ENCODE data around the gene SCN1A. TPM values are rescaled to one million over a fixed set of nuclear protein-coding genes. Genes with fewer than 3 reads are reported as not detected.
A peak's percentile ranks its signal among the peaks of the same experiment; 100 is the strongest.

SCN1A gene
- total and polyA plus RNA-seq, 2 of the 13 experiments (the other 11 are each of a cell fraction or from before 2014, with no cell fraction given), result 19.9 to 39.4 TPM

- TF ChIP-seq ARID5B (CRISPR knock-in tag; IDR thresholded peaks at IDR 0.05) (peak; percentile 57; the same call in 1 of the 2 replicates), SAP130 (CRISPR knock-in tag; IDR thresholded peaks at IDR 0.05; ENCODE audit: low read depth) (0 out of 2 replicates have a peak, but pooled peaks have one; percentile 10), MBD4 (IDR thresholded peaks at IDR 0.05; ENCODE audit: borderline replicate concordance, low read length) (0 out of 2 replicates have a peak, but pooled peaks have one; percentile 54), KDM6A (CRISPR knock-in tag; IDR thresholded peaks at IDR 0.05; ENCODE audit: low read depth) (peak; percentile 57; the same call in 1 of the 2 replicates), ZNF3 (CRISPR knock-in tag; IDR thresholded peaks at IDR 0.05) (peak; percentile 91), HNF4A (CRISPR knock-in tag; IDR thresholded peaks at IDR 0.05) (peak; percentile 73), ARID2 (CRISPR knock-in tag; IDR thresholded peaks at IDR 0.05; ENCODE audit: borderline replicate concordance) (no peak), FOXA3 (CRISPR knock-in tag; IDR thresholded peaks at IDR 0.05) (peak; percentile 39; the same call in 1 of the 2 replicates), TCF7 (IDR thresholded peaks at IDR 0.05; ENCODE audit: low read depth) (peak; percentile 27; the same call in 1 of the 2 replicates), NFE2L2 (IDR thresholded peaks at IDR 0.05; ENCODE audit: low read length) (no peak), ZNF350 (CRISPR knock-in tag; IDR thresholded peaks at IDR 0.05; ENCODE audit: borderline replicate concordance, low read depth) (no peak), MTA3 (CRISPR knock-in tag; IDR thresholded peaks at IDR 0.05) (no peak), ONECUT2 (CRISPR knock-in tag; IDR thresholded peaks at IDR 0.05) (peak; percentile 68; the same call in 1 of the 2 replicates), CCAR2 (optimal IDR thresholded peaks at IDR 0.05; ENCODE audit: low read depth, low read length) (no peak), TFAP4 (IDR thresholded peaks at IDR 0.05; ENCODE audit: borderline replicate concordance, low read depth) (no peak), KAT8 (CRISPR knock-in tag; IDR thresholded peaks at IDR 0.05) (0 out of 2 replicates have a peak, but pooled peaks have one; percentile 24), TBP (CRISPR knock-in tag; IDR thresholded peaks at IDR 0.05) (no peak), AHDC1 (CRISPR knock-in tag; IDR thresholded peaks at IDR 0.05; ENCODE audit: borderline replicate concordance) (no peak), FOXP1 (IDR thresholded peaks at IDR 0.05) (no peak), FOXP1 (CRISPR knock-in tag; IDR thresholded peaks at IDR 0.05) (peak; percentile 31; the same call in 1 of the 2 replicates), ZSCAN22 (CRISPR knock-in tag; IDR thresholded peaks at IDR 0.05) (no peak), GATAD1 (CRISPR knock-in tag; IDR thresholded peaks at IDR 0.05) (no peak)
These were observed 29.2 kb upstream of the SCN1A start (continued) for GRCh38 chr2:166156985-166157490.
